Ishikawa (cell line): ENCODE results near the gene ATL1.

Experiments used
- CEBPB ChIP-seq: IDR thresholded peaks from 2 replicates; pipeline ENCODE4 v1.6.1; 2012
- EGR1 ChIP-seq: IDR thresholded peaks from 2 replicates; pipeline ENCODE4 v1.6.1; 2012
- EP300 ChIP-seq: IDR thresholded peaks from 2 replicates; pipeline ENCODE4 v1.6.1; 2012; ENCODE audit warnings: borderline replicate concordance
- FOXM1 ChIP-seq: IDR thresholded peaks from 2 replicates; pipeline ENCODE4 v1.6.1; 2012; ENCODE audit warnings: low read depth, borderline replicate concordance
- MAX ChIP-seq: IDR thresholded peaks from 2 replicates; pipeline ENCODE4 v1.6.1; 2012
- RAD21 ChIP-seq: IDR thresholded peaks from 2 replicates; pipeline ENCODE4 v1.6.1; 2012; ENCODE audit warnings: low read depth
- REST ChIP-seq: IDR thresholded peaks from 2 replicates; pipeline ENCODE4 v1.6.1; 2012; ENCODE audit warnings: low read depth, mild to moderate bottlenecking
- TAF1 ChIP-seq: IDR thresholded peaks from 2 replicates; pipeline ENCODE4 v1.6.1; 2012; ENCODE audit warnings: low read depth, mild to moderate bottlenecking
- TCF12 ChIP-seq: IDR thresholded peaks from 2 replicates; pipeline ENCODE4 v1.6.1; 2012; ENCODE audit warnings: low read depth
- TEAD4 ChIP-seq: IDR thresholded peaks from 2 replicates; pipeline ENCODE4 v1.6.1; 2012
- USF1 ChIP-seq: IDR thresholded peaks from 2 replicates; pipeline ENCODE4 v1.6.1; 2012
- YY1 ChIP-seq: IDR thresholded peaks from 2 replicates; pipeline ENCODE4 v1.6.1; 2012; ENCODE audit warnings: low read depth

GRCh38 chr14:50590464-50590863 lies 30.5 kb downstream of the ATL1 start:
- TF ChIP-seq RAD21 (no peak), CEBPB (no peak), TAF1 (no peak), REST (no peak), MAX (no peak), YY1 (no peak), USF1 (no peak), EGR1 (no peak), TCF12 (no peak), FOXM1 (no peak), TEAD4 (no peak), EP300 (no peak)
